Fibroblast of the conjunctiva (primary cell): Measurements from ENCODE around the gene DCAKD.

ENCODE experiments used
- DNase-seq: peaks from one replicate; pipeline ENCODE4 v3.0.0-alpha.2; 2010; ENCODE audit warnings: low read depth

Gene DCAKD

GRCh38 chr17:45030733-45031132, 20.7 kb downstream of the DCAKD start:
- DNase-seq, result no peak

DNA sequence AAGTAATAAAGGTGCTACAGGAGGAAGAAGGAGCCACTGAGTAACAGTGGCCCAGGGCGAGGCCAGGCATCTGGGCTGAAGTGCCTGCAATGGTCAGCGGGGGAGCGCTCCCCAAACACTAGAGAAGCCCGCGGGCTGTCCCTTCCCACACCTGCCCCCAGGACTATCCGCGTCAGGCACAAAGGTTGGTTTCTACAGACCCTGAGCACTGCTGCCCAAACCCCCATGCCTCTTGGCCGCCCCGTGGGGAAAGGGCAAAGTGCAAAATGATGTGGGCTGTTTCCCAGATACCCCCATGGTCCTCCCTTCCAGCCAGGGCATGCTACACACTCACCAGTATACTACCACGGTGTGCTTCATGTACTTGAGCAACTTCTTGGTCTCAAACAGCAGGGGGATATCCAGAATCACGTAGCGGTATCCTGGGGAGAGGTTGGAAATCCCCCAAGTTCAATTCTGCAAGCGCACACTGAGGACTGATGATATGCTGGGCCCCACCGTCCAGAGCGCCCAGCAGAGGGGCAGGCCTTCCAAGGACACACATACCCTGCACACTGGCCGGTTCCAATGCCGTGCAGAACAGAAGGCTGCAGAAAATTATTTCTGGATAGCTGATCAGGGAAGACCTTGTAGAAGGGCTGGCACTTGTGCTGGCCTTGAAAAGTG, 21.5 kb downstream of the DCAKD start:
- no peak for DNase-seq

- no peak for DNase-seq
Measured at GRCh38 chr17:45029096-45029495, 22.3 kb downstream of the DCAKD start.

DNA sequence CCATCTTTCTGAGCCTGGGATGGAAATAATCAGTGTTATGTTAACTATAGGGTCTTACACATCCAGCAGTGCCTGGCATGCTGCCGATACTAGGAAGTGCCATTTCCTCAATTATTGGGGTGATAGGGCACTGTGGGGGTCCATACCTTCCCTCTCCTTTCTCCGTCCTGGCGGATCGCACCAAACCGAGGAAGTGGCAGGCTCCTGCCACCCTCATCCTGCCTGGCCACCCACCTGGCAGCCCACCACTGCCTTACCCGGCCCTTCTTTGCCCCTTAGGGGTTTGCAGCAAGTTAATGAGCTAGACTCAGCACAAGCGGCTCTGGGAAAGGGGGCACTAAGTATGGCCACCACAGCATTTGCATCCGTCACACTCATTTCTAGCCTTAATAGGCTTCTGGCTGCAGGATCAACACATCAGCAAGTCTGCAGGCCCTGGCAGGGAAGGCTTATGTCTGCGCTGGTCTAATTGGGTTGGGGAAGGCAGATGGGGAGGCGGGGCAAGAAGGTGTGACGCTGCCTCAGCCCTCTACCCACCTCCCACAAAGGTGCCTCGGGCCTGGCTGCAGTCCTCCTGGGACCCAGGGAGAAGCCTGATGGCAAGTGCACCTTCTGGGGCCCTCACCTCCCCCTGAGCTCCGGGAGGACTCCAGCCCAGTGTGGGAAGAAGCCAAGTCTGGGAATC, 28.6 kb downstream of the DCAKD start:
- no peak for DNase-seq

GRCh38 chr17:45022288-45022648, 29.2 kb downstream of the DCAKD start:
- no peak for DNase-seq

- no peak for DNase-seq
Measured at GRCh38 chr17:45021607-45022287, 29.7 kb downstream of the DCAKD start.

GRCh38 chr17:45020354-45021138, 30.9 kb downstream of the DCAKD start:
- no peak for DNase-seq

- DNase-seq, result no peak
Measured at GRCh38 chr17:45018848-45019711, 32.4 kb downstream of the DCAKD start.

GRCh38 chr17:45018514-45018847, 33.0 kb downstream of the DCAKD start:
- no peak for DNase-seq

DNA sequence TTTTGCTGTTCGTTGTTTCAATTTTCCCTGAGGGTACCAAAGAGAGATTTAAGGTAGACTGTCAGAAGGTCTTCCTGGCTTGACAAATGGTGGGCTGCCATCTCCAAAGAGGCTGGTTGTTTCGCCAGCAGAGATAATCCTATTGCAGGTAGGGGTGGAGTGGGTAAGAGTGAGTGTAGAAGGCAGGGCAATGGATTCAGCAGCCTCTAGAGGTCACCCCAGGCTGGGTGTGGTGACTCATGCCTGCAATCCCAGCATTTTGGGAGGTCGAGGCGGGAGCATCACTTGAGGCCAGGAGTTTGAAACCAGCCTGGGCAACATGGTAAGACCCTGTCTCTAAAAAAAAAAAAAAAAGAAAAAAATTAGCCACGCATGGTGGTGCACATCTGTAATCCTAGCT, 34.6 kb downstream of the DCAKD start:
- DNase-seq, result no peak

GRCh38 chr17:45016237-45016636, 35.2 kb downstream of the DCAKD start:
- no peak for DNase-seq

GRCh38 chr17:45013021-45013997, 38.1 kb downstream of the DCAKD start:
- no peak for DNase-seq

DNA sequence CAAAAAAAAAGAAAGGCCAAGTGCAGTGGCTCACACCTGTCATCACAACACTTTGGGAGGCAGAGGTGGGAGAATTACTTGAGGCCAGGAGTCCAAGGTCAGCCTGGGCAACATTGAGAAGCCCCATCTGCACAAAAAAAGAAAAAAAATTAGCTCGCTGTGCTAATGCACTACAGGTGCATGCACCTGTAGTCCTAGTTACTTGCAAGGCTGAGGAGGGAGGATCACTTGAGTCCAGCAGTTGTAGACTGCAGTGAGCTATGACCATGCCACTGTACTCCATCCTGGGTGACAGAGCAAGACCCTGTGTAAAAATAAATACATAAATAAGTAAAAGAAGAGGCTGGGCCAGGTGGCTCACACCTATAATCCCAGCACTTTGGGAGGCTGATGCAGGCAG, 39.7 kb downstream of the DCAKD start:
- no peak for DNase-seq

DNA sequence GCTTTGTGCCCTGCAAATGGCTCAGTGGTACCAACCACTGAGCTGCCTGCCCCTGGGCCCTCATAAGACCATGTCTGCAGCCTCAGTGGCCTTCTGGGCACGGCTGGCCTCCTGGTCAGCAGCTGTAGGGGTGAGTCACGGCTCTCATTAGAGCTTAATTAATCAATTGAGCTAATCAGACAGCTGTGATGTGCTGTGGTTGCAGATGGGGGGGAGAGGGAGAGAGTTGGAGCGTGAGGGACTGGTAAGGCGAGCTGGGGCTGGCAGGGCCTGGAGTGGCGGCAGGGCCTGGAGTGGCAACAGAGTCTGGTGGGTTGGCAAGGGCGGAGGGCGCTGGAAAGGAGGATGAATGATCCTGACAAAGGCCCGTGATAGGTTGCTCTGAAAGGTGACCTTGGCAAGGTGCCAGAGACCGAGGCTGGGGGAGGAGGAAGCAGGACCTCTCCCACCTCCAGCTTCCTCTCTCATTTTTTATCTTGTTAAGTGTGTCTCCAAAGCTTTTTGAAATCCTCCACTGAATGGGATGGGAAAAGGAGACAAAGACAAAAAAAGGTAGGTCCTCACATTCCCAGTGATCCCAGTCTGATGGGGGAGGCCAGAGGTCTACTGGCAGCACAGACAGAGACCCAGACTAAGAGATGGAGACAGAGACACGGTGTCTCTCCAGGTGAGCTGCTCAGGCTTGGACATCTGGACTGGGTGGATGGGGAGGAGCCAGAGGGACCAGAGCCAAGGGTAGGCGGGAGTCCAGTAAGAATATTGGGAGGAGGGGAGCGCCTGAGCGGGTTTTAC, 41.6 kb downstream of the DCAKD start:
- no peak for DNase-seq

DNA sequence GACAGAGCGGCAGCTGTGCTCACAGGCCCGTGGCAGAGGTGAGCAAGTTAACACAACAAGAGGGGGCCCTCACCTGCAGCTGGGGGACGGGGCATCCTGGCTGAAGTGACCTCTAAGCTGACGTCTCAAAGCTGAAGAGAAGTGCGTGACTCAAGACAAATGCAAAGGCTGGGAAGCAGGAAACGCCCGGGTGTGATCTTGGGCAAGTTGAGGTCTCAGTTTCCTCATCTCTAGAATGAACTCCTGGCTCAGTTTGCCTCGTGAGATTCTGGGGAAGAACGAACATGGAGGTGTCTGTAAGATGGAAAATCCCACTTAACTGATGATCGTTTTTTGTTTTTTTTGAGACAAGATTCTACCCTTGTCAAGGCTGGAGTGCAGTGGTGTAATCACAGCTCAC, 43.2 kb downstream of the DCAKD start:
- DNase-seq, result no peak

GRCh38 chr17:45006927-45007461, 44.4 kb downstream of the DCAKD start:
- DNase-seq, result no peak

- DNase-seq, result no peak
Measured at GRCh38 chr17:45005700-45006099, 45.7 kb downstream of the DCAKD start.

- no peak for DNase-seq
Measured at GRCh38 chr17:45004388-45004787, 47.0 kb downstream of the DCAKD start.

DNA sequence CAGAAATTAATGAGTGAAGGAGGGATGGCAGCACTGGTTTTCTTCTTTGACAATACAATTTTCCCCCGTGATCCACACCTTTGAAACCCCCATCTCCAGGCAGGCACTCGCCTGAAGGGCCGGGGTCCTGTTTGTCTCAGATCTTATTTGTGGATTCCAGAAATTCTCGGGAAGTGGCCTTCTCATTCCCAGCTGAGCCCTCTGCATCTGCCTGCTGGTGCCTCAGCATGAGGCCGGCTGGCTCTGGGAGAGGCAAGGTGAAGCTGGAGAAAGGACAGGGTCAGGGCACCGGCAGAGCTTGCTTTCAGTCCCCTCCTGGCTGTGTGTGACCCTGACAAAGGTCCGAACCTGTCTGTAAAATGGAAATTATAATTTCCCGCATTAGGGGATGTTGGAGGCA, 47.6 kb downstream of the DCAKD start:
- no peak for DNase-seq

DNA sequence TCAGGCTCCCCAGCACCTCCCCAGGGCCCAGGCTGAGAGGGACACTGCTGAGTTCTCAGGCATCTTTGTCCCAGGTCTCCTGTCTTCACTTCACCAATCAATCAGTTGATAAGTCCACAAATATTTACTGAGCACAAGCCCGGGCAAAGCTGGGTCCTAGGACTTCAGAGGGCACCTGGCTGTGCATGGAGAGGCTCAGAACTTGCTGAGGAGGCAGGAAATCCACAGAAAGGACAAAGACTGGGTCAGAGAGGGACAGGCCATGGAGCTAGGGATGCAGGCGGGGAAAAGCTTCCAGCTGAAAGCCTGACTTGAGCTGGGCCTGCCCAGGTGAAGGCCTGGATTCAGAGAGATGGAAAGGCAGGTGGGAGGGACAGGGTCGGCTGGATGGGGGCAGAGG, 50.1 kb downstream of the DCAKD start:
- no peak for DNase-seq
